Liver (tissue), 3 donors: Measurements from ENCODE around the gene PSTPIP1.

ENCODE experiments used
- EGR1 ChIP-seq, 2 donors: IDR thresholded peaks; 2 replicates each; pipeline ENCODE4 v1.6.1; 2016 to 2018; ENCODE audit warnings: antibody characterized with exemption in 2 of 2, low read depth in 2 of 2
- RXRA ChIP-seq, 2 donors: IDR thresholded peaks; 2 replicates each; pipeline ENCODE4 v1.6.1; 2017 to 2018; ENCODE audit warnings: antibody characterized with exemption in 2 of 2, mild to moderate bottlenecking in 1 of 2
- YY1 ChIP-seq: IDR thresholded peaks from 2 replicates; pipeline ENCODE4 v1.6.1; 2016; ENCODE audit warnings: antibody characterized with exemption, mild to moderate bottlenecking
- TF ChIP-seq, protein P1 (sequence below): fragments of 150-350 bp; IDR thresholded peaks from 2 replicates; pipeline ENCODE4 v1.5.1; 2017; ENCODE audit warnings: improper control_type of control experiment, low read depth, low read length; ENCODE audit not compliant: missing input control
- TF ChIP-seq, protein P2 (sequence below): IDR thresholded peaks from 2 replicates; pipeline ENCODE4 v1.6.1; 2016; ENCODE audit warnings: antibody characterized with exemption
- donor health status: healthy.
- donor health status: healthy.

DNA sequence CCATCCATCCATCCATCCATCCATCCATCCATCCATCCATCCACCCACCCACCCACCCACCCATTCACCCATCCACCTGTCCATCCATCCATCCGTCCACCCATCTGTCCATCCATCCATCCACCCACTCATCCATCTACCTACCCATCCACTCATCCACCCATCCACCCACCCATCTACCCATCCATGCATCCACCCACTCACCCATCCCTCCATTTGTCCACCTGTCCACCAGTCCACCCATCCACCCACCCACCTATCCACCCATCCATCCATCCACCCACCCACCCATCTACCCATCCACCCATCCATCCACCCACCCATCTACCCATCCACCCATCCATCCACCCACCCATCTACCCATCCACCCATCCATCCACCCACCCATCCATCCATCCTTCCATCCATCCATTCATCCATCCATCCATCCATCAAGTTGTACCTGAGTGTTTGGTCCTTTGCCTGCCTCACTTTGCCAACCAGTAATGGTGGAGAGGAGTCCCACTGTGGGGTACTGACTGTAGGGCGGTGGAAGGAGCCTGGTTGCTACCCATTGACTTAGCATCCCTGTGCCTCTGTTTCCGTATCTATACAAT, 17.3 kb downstream of the PSTPIP1 start:
- TF ChIP-seq, protein P1, sequence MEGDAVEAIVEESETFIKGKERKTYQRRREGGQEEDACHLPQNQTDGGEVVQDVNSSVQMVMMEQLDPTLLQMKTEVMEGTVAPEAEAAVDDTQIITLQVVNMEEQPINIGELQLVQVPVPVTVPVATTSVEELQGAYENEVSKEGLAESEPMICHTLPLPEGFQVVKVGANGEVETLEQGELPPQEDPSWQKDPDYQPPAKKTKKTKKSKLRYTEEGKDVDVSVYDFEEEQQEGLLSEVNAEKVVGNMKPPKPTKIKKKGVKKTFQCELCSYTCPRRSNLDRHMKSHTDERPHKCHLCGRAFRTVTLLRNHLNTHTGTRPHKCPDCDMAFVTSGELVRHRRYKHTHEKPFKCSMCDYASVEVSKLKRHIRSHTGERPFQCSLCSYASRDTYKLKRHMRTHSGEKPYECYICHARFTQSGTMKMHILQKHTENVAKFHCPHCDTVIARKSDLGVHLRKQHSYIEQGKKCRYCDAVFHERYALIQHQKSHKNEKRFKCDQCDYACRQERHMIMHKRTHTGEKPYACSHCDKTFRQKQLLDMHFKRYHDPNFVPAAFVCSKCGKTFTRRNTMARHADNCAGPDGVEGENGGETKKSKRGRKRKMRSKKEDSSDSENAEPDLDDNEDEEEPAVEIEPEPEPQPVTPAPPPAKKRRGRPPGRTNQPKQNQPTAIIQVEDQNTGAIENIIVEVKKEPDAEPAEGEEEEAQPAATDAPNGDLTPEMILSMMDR, result no peak
- TF ChIP-seq YY1 (no peak), RXRA (IDR thresholded peaks at IDR 0.05) (no peak), EGR1 (IDR thresholded peaks at IDR 0.05; ENCODE audit: low read depth in 2 of 2) (no peak)
- TF ChIP-seq, protein P2, sequence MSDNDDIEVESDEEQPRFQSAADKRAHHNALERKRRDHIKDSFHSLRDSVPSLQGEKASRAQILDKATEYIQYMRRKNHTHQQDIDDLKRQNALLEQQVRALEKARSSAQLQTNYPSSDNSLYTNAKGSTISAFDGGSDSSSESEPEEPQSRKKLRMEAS, result no peak
